H1 (cell line): ENCODE results near the gene ADAMTS14. TPM values are rescaled to one million over a fixed set of nuclear protein-coding genes. Genes with fewer than 3 reads are reported as not detected.

Experiments
- CTCF ChIA-PET: fragments of 300-600 bp; sonication (Branson Sonifier 250); formaldehyde crosslinking; loops from one replicate; lab custom pipeline; 2021; ENCODE audit not compliant: partially characterized antibody; lab: Charles Lee
- POLR2A ChIA-PET: fragments of 300-600 bp; sonication (Branson Sonifier 250); formaldehyde crosslinking; loops from one replicate; lab custom pipeline; 2021; ENCODE audit warnings: inconsistent platforms; ENCODE audit not compliant: partially characterized antibody; lab: Charles Lee
- DNase-seq, 2 experiments: peaks; one replicate each; pipeline versions ENCODE4 v3.0.0 to v3.0.0-alpha.2; 2010 to 2022; ENCODE audit warnings: low spot score in 2 of 2, low read depth in 1 of 2, mixed read lengths in 1 of 2
- FAIRE-seq: peaks from 2 replicates; lab custom pipeline; 2011; peaks lifted over from hg19 to GRCh38; lab: Jason Lieb, UNC
- H2AFZ ChIP-seq: 2 replicates; pipeline ENCODE4 v1.8.1; 2012; ENCODE audit warnings: low read length, inconsistent platforms
- H2AK5ac ChIP-seq: 2 replicates; pipeline ENCODE4 v1.6.1; 2013; ENCODE audit warnings: low read depth, low read length
- H2BK120ac ChIP-seq: replicated peaks from 2 replicates; pipeline ENCODE3; 2013; ENCODE audit warnings: low read depth, low read length, inconsistent platforms
- H2BK12ac ChIP-seq: 2 replicates; pipeline ENCODE4 v1.6.1; 2013; ENCODE audit warnings: low read depth, low read length
- H2BK15ac ChIP-seq: 2 replicates; pipeline ENCODE4 v1.6.1; 2013; ENCODE audit warnings: low read length
- H2BK20ac ChIP-seq: 2 replicates; pipeline ENCODE4 v1.6.1; 2013; ENCODE audit warnings: low read length
- H2BK5ac ChIP-seq: 2 replicates; pipeline ENCODE4 v1.6.1; 2013; ENCODE audit warnings: low read depth, low read length
- H3K14ac ChIP-seq: 2 replicates; pipeline ENCODE4 v1.6.1; 2013; ENCODE audit warnings: inconsistent platforms; ENCODE audit not compliant: insufficient read length
- H3K18ac ChIP-seq: 2 replicates; pipeline ENCODE4 v1.6.1; 2013; ENCODE audit warnings: low read length; ENCODE audit errors: extremely low read depth
- H3K23ac ChIP-seq: 2 replicates; pipeline ENCODE4 v1.6.1; 2013; ENCODE audit warnings: inconsistent platforms; ENCODE audit not compliant: insufficient read length
- H3K23me2 ChIP-seq: 2 replicates; pipeline ENCODE4 v1.6.1; 2013; ENCODE audit warnings: low read depth, low read length
- H3K27ac ChIP-seq: 2 replicates; pipeline ENCODE4 v1.6.1; 2011; ENCODE audit warnings: low read depth, low read length, inconsistent platforms
- H3K27me3 ChIP-seq, 4 experiments: replicated peaks in 1 of 4; 1 replicate in 1 of 4; 2 replicates in 3 of 4; pipeline versions ENCODE4 v1.6.1 to v1.8.1; 2011 to 2013; ENCODE audit warnings: low read length in 3 of 4, mild to moderate bottlenecking in 3 of 4, inconsistent platforms in 2 of 4, mixed read lengths in 2 of 4, moderate library complexity in 1 of 4; ENCODE audit not compliant: control insufficient read depth in 3 of 4, insufficient read depth in 3 of 4; ENCODE audit errors: extremely low read depth in 1 of 4
- H3K36me3 ChIP-seq, 4 experiments: 2 replicates each; pipeline versions ENCODE4 v1.6.1 to v1.8.1; 2011 to 2013; ENCODE audit warnings: mild to moderate bottlenecking in 4 of 4, low read length in 3 of 4, moderate library complexity in 2 of 4, control low read depth in 1 of 4, inconsistent platforms in 1 of 4; ENCODE audit not compliant: insufficient read depth in 4 of 4, control insufficient read depth in 2 of 4
- H3K4ac ChIP-seq: replicated peaks from 2 replicates; pipeline ENCODE3; 2013; ENCODE audit warnings: low read length, low read depth, mixed read lengths, inconsistent platforms; ENCODE audit not compliant: insufficient read length
- H3K4me1 ChIP-seq, 4 experiments: replicated peaks in 1 of 4; 1 replicate in 1 of 4; 2 replicates in 3 of 4; pipeline versions ENCODE4 v1.6.1 to v1.8.1; 2011 to 2013; ENCODE audit warnings: low read length in 3 of 4, inconsistent platforms in 2 of 4, mixed read lengths in 1 of 4; ENCODE audit not compliant: insufficient read depth in 4 of 4, control insufficient read depth in 3 of 4
- H3K4me2 ChIP-seq, 2 experiments: 2 replicates each; pipeline versions ENCODE4 v1.6.1 to v1.8.1; 2011 to 2013; ENCODE audit warnings: low read depth in 2 of 2, low read length in 2 of 2, control low read depth in 1 of 2, inconsistent platforms in 1 of 2, mild to moderate bottlenecking in 1 of 2; ENCODE audit not compliant: insufficient read depth in 1 of 2
- H3K4me3 ChIP-seq, 4 experiments: fragments of 200-600, 300-600 bp in 1 of 4; sonication (generic), shearing (Covaris generic), sonication (Bioruptor Twin) in 1 of 4; 2 replicates each; pipeline versions ENCODE4 v1.5.1 to v1.8.1; 2011 to 2016; ENCODE audit warnings: low read length in 4 of 4, low read depth in 3 of 4, control low read depth in 2 of 4, inconsistent platforms in 2 of 4, mild to moderate bottlenecking in 2 of 4, mixed read lengths in 1 of 4, moderate library complexity in 1 of 4; ENCODE audit not compliant: insufficient read depth in 2 of 4; ENCODE audit errors: extremely low read depth in 1 of 4
- H3K56ac ChIP-seq: replicated peaks from 2 replicates; pipeline ENCODE3; 2013; ENCODE audit warnings: low read depth, mild to moderate bottlenecking, mixed read lengths, low read length, inconsistent platforms; ENCODE audit not compliant: insufficient read length
- H3K79me1 ChIP-seq: 2 replicates; pipeline ENCODE4 v1.6.1; 2013; ENCODE audit warnings: low read depth, low read length, control low read depth
- H3K79me2 ChIP-seq, 2 experiments: 2 replicates each; pipeline versions ENCODE4 v1.6.1 to v1.8.1; 2012 to 2013; ENCODE audit warnings: low read length in 2 of 2, mild to moderate bottlenecking in 2 of 2, inconsistent platforms in 1 of 2; ENCODE audit not compliant: insufficient read depth in 2 of 2, control insufficient read depth in 1 of 2
- H3K9ac ChIP-seq, 4 experiments: replicated peaks in 1 of 4; 1 replicate in 1 of 4; 2 replicates in 3 of 4; pipeline versions ENCODE4 v1.6.1 to v1.8.1; 2011 to 2013; ENCODE audit warnings: low read depth in 3 of 4, low read length in 3 of 4, control low read depth in 2 of 4, mild to moderate bottlenecking in 2 of 4, moderate library complexity in 2 of 4, inconsistent platforms in 1 of 4; ENCODE audit errors: extremely low read depth in 1 of 4
- H3K9me3 ChIP-seq, 2 experiments: 2 replicates each; pipeline versions ENCODE4 v1.6.1 to v1.8.1; 2012 to 2013; ENCODE audit warnings: mild to moderate bottlenecking in 2 of 2, moderate library complexity in 2 of 2, control low read depth in 1 of 2, inconsistent platforms in 1 of 2, low read depth in 1 of 2, low read length in 1 of 2, mixed read lengths in 1 of 2; ENCODE audit not compliant: insufficient read depth in 2 of 2
- H4K20me1 ChIP-seq, 2 experiments: replicated peaks in 1 of 2; 2 replicates each; pipeline versions ENCODE3 to v1.8.1; 2011 to 2013; ENCODE audit warnings: inconsistent platforms in 2 of 2, low read length in 2 of 2, mild to moderate bottlenecking in 1 of 2; ENCODE audit not compliant: insufficient read depth in 2 of 2, control insufficient read depth in 1 of 2
- H4K5ac ChIP-seq: 2 replicates; pipeline ENCODE4 v1.6.1; 2013; ENCODE audit warnings: low read length, low read depth, mixed read lengths, inconsistent platforms; ENCODE audit not compliant: insufficient read length
- H4K8ac ChIP-seq: 2 replicates; pipeline ENCODE4 v1.8.0; 2013; ENCODE audit warnings: mild to moderate bottlenecking, moderate library complexity, low read length, inconsistent platforms; ENCODE audit not compliant: insufficient read depth; ENCODE audit errors: extremely low read depth
- H4K91ac ChIP-seq: replicated peaks from 2 replicates; pipeline ENCODE3; 2013; ENCODE audit warnings: low read length, mixed read lengths, inconsistent platforms; ENCODE audit not compliant: insufficient read length
- CBX8 ChIP-seq: fragments of 300-800, 300-1000 bp; sonication (generic); IDR thresholded peaks from 2 replicates; pipeline ENCODE4 v1.7.1; 2016; ENCODE audit warnings: low read depth, low read length, borderline replicate concordance
- GABPA ChIP-seq: IDR thresholded peaks from 2 replicates; pipeline ENCODE4 v1.6.1; 2011; ENCODE audit warnings: mild to moderate bottlenecking, low read length, moderate library complexity, borderline replicate concordance; ENCODE audit not compliant: insufficient read depth
- SIX5 ChIP-seq: IDR thresholded peaks from 2 replicates; pipeline ENCODE4 v1.6.1; 2011; ENCODE audit warnings: mild to moderate bottlenecking, low read depth, low read length
- WGBS, 2 experiments: shearing (Covaris generic) in 1 of 2; methylation state at CpG; one replicate each; pipeline versions ENCODE4 v1.1.6 to v1.1.7; 2013 to 2015; ENCODE audit warnings: low lambda C conversion rate in 2 of 2, mixed read lengths in 2 of 2, inconsistent platforms in 1 of 2, low coverage in 1 of 2, missing lambda C conversion rate in 1 of 2; ENCODE audit not compliant: insufficient replicate concordance in 2 of 2, insufficient coverage in 1 of 2, insufficient read length in 1 of 2; ENCODE audit errors: extremely low coverage in 1 of 2, missing lambda C conversion rate in 1 of 2; 5-methylcytosine and 5-hydroxymethylcytosine counted together
- polyA plus RNA-seq, 7 experiments: library from polyadenylated mRNA; depleted of rRNA in 3 of 7; stranded (reverse) in 5 of 7; unstranded in 2 of 7; fragments of >200 nt in 5 of 7; fragments of 200-250 nt in 2 of 7; gene quantifications; 1 replicate in 5 of 7; 2 replicates in 1 of 7; 4 replicates in 1 of 7; pipeline versions ENCODE4 v1.2.1 to v1.2.3, GENCODE V29; 2011 to 2013; ENCODE audit warnings: missing spikeins in 2 of 7, mixed read lengths in 2 of 7
- total RNA-seq: library from RNA; stranded (reverse); fragmentation: NEBNext Ultra II Directional; extraction: Animal tissue kit (Norgen Biotek cat#: 25700); gene quantifications from 2 replicates; pipeline ENCODE4 v1.2.1, GENCODE V29; 2021

ADAMTS14 gene
- total and polyA plus RNA-seq, 2 of the 8 experiments (the other 6 are each of a cell fraction or from before 2014, with no cell fraction given): 2.0 to 2.3 TPM

- no peaks in the 10 kb centered on the region for H3K79me2 ChIP-seq
- H3K79me1 ChIP-seq: no peaks in the 10 kb centered on the region; the same call in 1 of the 2 replicates
- FAIRE-seq: no peak
- H3K27ac ChIP-seq: no peak overlapping the region
- peak overlapping the region; percentile 9; the same call in 1 of the 2 replicates for H2BK12ac ChIP-seq
- WGBS, 2 experiments: 88% methylated on average over 6 of the region's 6 CpGs; no CpG with 5 or more reads in 1 of the 2 experiments
- 0 out of 2 replicates have a peak overlapping the region, but pooled peaks have one; percentile 52 for H2BK5ac ChIP-seq
- no peaks in the 10 kb centered on the region; a peak in 1 of 8 replicates for H3K36me3 ChIP-seq
- H3K4me2 ChIP-seq: no peak overlapping the region
- H3K9me3 ChIP-seq: no peaks in the 10 kb centered on the region
- H4K91ac ChIP-seq: no peak overlapping the region
- no peaks in the 10 kb centered on the region for H4K20me1 ChIP-seq
- H3K4me3 ChIP-seq: no peak overlapping the region
- H3K23me2 ChIP-seq: no peaks in the 10 kb centered on the region
- peaks cover 0 to 4% (median 1%) of the 10 kb centered on the region in 4 experiments; a peak in 2 of 7 replicates for H3K4me1 ChIP-seq
- H2BK15ac ChIP-seq: no peak overlapping the region
- H3K14ac ChIP-seq: no peak overlapping the region
- H2BK120ac ChIP-seq: no peak overlapping the region
- H3K27me3 ChIP-seq: no peaks in the 10 kb centered on the region
- no peak overlapping the region for H3K56ac ChIP-seq
- TF ChIP-seq SIX5: no peak
- no peak for TF ChIP-seq GABPA
- TF ChIP-seq CBX8: no peak
- TF ChIP-seq, all 59 proteins: peak for 0
- POLR2A ChIA-PET: no interaction called here
- H3K18ac ChIP-seq: peak overlapping the region; percentile 71
- no peak overlapping the region for H4K8ac ChIP-seq
- H3K23ac ChIP-seq: no peak overlapping the region
- no peak overlapping the region for H4K5ac ChIP-seq
- no peak overlapping the region for H3K4ac ChIP-seq
- H3K9ac ChIP-seq: no peak overlapping the region; a peak in 1 of 7 replicates
- no peak for DNase-seq
- CTCF ChIA-PET: interaction anchor here (1.0 kb wide), 1 partner anchor 12 kb away, joined by 3 read pairs; no protein-coding TSS in a partner anchor
- no peak overlapping the region for H2AFZ ChIP-seq
- H2AK5ac ChIP-seq: no peak overlapping the region
- H2BK20ac ChIP-seq: no peak overlapping the region
These were observed 11.3 kb downstream of the ADAMTS14 start for GRCh38 chr10:70683601-70683934.
